Measurements from ENCODE around the gene HMGN2. TPM values are rescaled to one million over a fixed set of nuclear protein-coding genes. Genes with fewer than 3 reads are reported as not detected.

Gene HMGN2
- total RNA-seq, 1 experiment from 2014 or later, result 414 TPM

DNA sequence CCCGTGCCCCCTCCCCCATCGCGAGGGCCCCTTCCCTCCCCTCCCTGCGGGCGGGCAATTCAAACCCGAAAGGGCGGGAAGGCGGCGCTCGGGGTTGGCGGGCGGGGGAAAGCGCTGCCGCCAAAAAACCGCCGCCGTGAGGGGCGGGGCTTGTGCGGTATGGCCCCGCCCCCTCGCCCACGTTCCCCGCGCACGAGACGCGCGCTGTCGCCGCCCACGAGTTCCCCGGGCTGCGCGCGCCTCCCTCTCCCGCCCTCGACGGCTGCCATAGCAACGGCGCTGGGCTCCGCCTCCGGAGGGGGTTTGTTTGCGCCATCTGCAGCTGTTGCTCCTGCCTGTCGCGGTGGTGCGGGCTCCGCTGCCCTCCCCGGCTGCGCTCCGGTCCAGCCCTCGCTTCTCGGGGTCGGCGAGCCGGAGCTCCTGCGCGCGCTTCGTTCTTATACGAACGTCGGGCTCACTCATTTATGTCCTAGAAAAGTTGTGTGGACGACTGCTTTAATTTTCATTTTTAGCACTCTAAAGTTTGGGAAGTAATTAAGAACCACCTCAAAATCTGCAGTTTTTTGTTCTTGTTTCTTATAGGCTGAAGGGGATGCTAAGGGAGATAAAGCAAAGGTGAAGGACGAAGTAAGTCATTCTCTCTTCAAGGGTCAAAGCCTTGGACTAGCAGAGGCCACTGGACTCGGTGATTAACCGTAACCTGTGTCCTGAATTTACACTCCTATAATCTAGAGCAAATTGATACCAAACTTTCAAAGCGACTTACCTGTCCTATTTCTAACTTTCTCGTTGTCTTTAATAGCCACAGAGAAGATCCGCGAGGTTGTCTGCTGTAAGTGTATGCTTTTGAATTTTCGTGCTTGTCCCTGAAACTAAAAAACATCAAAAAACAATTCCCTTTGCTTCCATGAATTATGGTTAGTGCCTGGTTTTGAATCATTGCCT is 933 bp downstream of the HMGN2 start (continued):
- no peak for TF ChIP-seq AFF4 (CRISPR knock-in tag; IDR thresholded peaks at IDR 0.05; ENCODE audit: borderline replicate concordance)
- no peak for TF ChIP-seq ATF2 (CRISPR knock-in tag; IDR thresholded peaks at IDR 0.05; ENCODE audit: borderline replicate concordance, low read depth)
- TF ChIP-seq ZBTB43 (CRISPR knock-in tag; IDR thresholded peaks at IDR 0.05), result no peak
- TF ChIP-seq, protein P1, sequence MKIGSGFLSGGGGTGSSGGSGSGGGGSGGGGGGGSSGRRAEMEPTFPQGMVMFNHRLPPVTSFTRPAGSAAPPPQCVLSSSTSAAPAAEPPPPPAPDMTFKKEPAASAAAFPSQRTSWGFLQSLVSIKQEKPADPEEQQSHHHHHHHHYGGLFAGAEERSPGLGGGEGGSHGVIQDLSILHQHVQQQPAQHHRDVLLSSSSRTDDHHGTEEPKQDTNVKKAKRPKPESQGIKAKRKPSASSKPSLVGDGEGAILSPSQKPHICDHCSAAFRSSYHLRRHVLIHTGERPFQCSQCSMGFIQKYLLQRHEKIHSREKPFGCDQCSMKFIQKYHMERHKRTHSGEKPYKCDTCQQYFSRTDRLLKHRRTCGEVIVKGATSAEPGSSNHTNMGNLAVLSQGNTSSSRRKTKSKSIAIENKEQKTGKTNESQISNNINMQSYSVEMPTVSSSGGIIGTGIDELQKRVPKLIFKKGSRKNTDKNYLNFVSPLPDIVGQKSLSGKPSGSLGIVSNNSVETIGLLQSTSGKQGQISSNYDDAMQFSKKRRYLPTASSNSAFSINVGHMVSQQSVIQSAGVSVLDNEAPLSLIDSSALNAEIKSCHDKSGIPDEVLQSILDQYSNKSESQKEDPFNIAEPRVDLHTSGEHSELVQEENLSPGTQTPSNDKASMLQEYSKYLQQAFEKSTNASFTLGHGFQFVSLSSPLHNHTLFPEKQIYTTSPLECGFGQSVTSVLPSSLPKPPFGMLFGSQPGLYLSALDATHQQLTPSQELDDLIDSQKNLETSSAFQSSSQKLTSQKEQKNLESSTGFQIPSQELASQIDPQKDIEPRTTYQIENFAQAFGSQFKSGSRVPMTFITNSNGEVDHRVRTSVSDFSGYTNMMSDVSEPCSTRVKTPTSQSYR (CRISPR knock-in tag; IDR thresholded peaks at IDR 0.05), result no peak; the same call in 1 of the 2 replicates
- no peak for TF ChIP-seq NR3C1 (CRISPR knock-in tag; conservative IDR thresholded peaks at IDR 0.05; ENCODE audit: low read depth)
- no peak for TF ChIP-seq ESRRA (CRISPR knock-in tag; IDR thresholded peaks at IDR 0.05; ENCODE audit: borderline replicate concordance)
- TF ChIP-seq ZNF219 (CRISPR knock-in tag; IDR thresholded peaks at IDR 0.05; ENCODE audit: borderline replicate concordance), result no peak
- no peak for TF ChIP-seq CBFB (CRISPR knock-in tag; IDR thresholded peaks at IDR 0.05; ENCODE audit: low read depth)
- TF ChIP-seq, protein P2, sequence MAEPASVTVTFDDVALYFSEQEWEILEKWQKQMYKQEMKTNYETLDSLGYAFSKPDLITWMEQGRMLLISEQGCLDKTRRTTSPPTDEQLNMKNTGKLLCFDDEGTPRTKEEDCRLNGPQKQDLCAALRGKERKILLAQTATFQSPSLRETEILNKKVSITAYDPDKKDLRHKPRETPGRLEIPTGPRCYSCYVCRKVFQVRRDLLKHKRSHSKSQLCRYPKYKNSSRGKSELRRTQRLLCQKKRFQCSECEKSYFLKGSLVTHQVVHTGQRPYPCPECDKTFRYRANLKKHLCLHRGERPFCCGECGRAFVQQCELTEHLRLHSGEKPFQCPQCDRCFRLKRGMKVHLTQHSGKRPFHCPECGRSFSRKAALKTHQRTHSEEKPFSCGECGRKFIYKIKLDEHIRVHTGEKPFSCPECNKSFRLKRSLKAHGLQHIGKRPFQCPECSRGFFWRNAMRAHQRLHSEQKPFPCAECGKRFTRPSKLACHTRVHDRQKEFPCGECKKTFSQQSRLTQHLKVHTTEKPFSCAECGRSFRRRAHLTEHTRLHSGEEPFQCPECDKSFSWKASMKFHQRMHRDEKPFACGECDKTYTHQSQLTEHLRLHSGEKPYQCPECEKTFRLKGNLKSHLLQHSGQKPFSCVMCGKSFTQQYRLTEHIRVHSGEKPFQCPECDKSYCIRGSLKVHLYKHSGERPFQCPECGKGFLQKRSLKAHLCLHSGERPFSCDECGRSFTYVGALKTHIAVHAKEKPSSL (CRISPR knock-in tag; conservative IDR thresholded peaks at IDR 0.05), result no peak
- peak; percentile 54; the same call in 1 of the 2 replicates for TF ChIP-seq MYBL2 (CRISPR knock-in tag; IDR thresholded peaks at IDR 0.05)
- TF ChIP-seq NFATC4 (CRISPR knock-in tag; IDR thresholded peaks at IDR 0.05), result peak; percentile 18; the same call in 1 of the 2 replicates
- no peak for TF ChIP-seq ZNF263 (CRISPR knock-in tag; IDR thresholded peaks at IDR 0.05; ENCODE audit: low read depth)
- TF ChIP-seq, protein P3, sequence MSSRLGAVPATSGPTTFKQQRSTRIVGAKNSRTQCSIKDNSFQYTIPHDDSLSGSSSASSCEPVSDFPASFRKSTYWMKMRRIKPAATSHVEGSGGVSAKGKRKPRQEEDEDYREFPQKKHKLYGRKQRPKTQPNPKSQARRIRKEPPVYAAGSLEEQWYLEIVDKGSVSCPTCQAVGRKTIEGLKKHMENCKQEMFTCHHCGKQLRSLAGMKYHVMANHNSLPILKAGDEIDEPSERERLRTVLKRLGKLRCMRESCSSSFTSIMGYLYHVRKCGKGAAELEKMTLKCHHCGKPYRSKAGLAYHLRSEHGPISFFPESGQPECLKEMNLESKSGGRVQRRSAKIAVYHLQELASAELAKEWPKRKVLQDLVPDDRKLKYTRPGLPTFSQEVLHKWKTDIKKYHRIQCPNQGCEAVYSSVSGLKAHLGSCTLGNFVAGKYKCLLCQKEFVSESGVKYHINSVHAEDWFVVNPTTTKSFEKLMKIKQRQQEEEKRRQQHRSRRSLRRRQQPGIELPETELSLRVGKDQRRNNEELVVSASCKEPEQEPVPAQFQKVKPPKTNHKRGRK (CRISPR knock-in tag; IDR thresholded peaks at IDR 0.05; ENCODE audit: borderline replicate concordance), result no peak
- TF ChIP-seq JAZF1 (CRISPR knock-in tag; IDR thresholded peaks at IDR 0.05), result no peak
- TF ChIP-seq HMGA2 (CRISPR knock-in tag; IDR thresholded peaks at IDR 0.05), result no peak
- TF ChIP-seq ZNF232 (CRISPR knock-in tag; IDR thresholded peaks at IDR 0.05), result no peak
- TF ChIP-seq ZBTB21 (CRISPR knock-in tag; IDR thresholded peaks at IDR 0.05; ENCODE audit: borderline replicate concordance), result no peak
- TF ChIP-seq GTF2I (CRISPR knock-in tag; conservative IDR thresholded peaks at IDR 0.05), result no peak
- 0 out of 2 replicates have a peak, but pooled peaks have one; percentile 8 for TF ChIP-seq TEAD1 (CRISPR knock-in tag; IDR thresholded peaks at IDR 0.05)

All from WTC11 (cell line).